Activated naive CD8-positive, alpha-beta T cell treated with anti-CD3 and anti-CD28 coated beads, Interleukin-2, amount 50 U/mL, for 16 hours (primary cell): ENCODE results near the gene CAMTA2.
A peak's percentile ranks its signal among the peaks of the same experiment; 100 is the strongest.

Experiments used
- DNase-seq: peaks from one replicate; pipeline ENCODE4 v3.0.0-alpha.2; 2020; ENCODE audit warnings: low read depth, low spot score

CAMTA2 gene

DNA sequence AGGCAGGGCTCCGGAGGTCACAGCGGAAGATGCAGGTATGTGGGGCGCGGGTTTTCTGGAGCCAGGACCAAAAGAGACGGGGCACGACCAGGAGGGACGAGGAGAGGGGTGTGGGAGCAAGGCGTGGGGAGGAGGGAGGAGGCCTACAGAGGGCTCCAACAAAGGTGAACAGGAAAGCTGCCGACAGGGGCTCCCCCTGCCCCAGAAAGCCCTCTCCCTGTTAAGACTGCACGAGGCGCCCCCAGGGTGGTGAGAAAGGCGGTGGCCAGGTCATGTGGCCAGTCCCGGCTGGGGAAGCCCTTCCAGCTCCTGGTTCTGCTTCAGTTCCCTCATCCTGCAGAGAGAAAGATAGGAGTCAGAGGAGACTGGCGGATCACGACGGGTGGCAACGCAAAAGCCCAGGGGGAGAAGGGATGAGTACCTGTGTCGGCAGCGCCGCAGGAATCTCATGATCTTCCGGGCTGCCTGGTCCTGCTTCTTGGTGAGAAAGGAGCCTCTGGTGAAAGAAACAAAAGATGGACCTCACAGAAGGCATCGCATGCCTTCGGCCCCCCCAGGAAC lies 18.9 kb downstream of the CAMTA2 start:
- DNase-seq, result no peak

GRCh38 chr17:4967539-4968485 lies 19.7 kb downstream of the CAMTA2 start, which contains the start of gene SPAG7:
Gene SPAG7, minus strand, starts transcription at chr17:4967817. Its CDS starts 13 bp downstream, at chr17:4967804.
- DNase-seq, result peak; percentile 83

GRCh38 chr17:4966844-4967538 lies 20.5 kb downstream of the CAMTA2 start:
- DNase-seq, result peak; percentile 89

- no peak for DNase-seq
Observed at GRCh38 chr17:4965311-4965986, 22.0 kb downstream of the CAMTA2 start.

DNA sequence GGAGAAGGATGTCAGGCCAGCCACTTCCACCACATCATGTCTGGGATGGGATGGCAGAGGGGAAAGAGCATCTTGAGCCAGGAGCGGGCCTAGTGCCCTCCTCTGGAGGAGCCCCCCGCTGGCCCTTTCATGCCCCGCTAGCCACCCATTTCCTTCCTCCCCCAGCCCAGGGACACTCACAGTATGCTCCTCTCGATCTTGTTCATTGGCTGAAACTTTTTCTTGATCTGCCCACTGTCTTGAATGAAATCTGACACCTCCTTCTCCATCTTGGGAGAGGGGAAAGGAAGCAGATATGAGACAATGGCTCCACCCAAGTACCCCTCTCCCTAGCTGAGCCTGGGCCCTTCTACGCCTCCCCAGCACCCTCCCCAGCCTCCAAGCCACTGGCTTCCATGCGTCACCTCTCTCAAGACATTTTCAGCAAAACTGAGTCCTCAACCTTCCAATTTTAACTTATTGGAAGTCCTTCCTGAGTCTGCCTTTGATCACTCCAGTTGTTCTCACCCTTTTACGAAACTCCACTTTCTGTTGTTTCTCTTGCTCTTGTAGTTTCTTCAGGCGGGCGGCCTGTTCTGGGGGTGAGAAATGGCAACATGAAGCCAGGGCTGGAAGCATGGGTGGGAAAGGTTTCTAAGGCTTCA lies 27.1 kb downstream of the CAMTA2 start:
- DNase-seq, result no peak

DNA sequence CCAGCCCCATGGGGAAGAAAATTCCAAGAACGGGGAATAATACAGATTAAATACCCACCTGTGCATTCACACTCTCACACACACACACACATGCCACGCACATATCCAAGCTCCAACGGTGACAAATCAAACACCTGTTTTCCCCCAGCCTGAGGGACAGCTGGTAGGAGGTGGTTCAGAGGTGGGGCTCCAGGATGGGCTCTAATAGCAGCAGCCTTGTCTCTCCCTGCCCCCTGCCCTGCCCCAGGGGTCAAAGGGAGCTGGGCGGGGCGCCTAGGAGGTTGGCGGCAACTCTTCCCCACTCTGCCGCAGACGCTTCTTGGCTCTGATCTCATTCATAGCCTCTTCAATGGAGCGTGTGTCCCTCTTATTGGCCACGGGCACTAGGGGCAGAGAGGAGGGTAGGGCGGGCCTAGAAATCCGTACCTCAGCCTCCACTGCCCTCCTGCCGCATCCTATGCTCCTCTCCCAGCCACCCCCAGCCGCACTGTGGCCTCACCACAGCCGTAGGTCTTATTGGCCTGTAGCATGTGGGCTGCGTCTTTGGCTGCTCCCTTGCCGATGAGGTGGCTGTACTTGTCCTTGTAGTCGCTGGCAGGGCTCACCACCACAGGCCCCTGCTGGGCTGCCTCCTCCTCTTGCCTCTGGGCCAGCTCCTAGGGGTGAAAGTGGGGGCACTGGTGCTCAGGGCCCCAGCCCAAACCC lies 28.1 kb downstream of the CAMTA2 start:
- no peak for DNase-seq

GRCh38 chr17:4958102-4958501 lies 29.4 kb downstream of the CAMTA2 start:
- no peak for DNase-seq

DNA sequence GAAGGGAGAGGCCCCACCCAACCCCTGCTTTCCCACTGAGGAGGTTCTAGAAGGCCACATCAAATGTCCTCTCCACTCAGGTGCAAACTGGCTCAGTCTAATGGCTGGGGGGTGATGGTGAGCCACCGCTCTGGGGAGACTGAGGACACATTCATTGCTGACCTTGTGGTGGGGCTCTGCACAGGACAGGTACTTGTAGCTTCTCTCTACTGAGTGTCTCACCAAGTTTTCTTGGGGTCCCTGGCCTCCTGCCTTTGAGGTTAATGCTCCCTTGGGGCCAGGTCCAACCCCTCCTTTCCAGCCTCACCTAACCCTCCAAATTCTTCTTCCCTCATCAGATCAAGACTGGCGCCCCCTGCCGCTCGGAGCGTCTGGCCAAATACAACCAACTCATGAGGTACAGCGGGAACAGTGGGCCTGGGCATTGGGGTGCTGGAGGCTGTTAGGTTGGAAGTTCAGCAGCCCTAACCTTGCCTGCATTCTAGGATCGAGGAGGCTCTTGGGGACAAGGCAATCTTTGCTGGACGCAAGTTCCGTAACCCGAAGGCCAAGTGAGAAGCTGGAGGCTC lies 30.9 kb downstream of the CAMTA2 start:
- DNase-seq, result no peak

- no peak for DNase-seq
Observed at GRCh38 chr17:4955091-4955490, 32.4 kb downstream of the CAMTA2 start.

DNA sequence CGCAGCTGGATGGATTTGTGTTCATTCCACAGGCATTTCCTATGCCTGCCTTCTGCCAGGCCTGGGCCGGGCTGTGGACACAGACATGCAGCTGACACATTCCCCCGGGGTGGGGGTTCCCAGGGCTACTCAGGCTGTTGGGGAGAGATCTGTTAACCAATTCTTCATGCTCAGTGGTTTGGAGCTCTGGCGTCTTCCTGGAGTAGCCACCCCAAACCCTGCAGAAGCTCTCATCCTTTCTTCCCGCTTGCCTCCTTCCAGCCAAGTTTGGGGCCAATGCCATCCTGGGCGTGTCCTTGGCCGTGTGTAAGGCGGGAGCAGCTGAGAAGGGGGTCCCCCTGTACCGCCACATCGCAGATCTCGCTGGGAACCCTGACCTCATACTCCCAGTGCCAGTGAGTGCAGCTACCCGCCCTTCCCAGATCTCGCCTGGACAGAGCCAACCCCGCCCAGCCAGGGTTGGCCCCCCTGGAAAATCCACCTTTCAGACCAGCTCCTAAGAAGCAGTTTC lies 34.0 kb downstream of the CAMTA2 start:
- DNase-seq, result no peak

GRCh38 chr17:4951486-4951885 lies 36.0 kb downstream of the CAMTA2 start:
- DNase-seq, result no peak

GRCh38 chr17:4950746-4951204 lies 36.7 kb downstream of the CAMTA2 start, which contains the start of gene ENO3:
Gene ENO3, plus strand, starts transcription at chr17:4951119. Its CDS starts 711 bp downstream, at chr17:4951830.
- no peak for DNase-seq

DNA sequence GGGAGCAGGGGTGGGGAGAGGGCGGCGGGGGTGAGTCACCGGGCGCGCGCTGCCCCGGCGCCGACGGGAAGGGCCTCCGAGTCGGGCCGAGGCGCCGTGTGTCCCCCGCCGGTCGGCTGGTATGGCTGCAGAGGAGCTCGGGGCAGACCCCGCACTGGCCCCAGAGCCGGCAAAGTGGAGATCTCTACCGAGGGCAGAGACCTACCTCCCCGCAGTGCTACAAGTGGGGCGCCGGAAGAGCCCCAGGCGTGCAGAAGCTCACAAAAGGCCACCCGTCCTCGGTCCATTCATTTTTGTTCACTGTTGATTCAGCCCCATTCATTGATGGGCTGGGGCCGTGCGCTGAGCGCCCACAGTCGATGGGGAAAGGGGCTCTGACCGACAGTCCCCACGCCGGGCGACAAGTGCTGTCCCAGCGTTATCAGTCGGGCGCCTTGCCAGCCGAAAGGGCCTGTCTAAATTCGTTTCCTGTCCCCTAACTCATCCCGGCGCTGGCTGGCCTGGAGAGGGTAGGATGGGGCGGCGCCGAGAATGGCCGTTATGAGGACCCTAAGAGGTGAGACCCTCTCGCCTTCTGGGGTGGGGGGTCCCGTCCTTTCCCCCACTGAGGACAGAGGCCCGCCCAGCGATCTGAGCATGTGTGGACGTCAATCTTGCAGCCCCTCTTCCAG lies 37.3 kb downstream of the CAMTA2 start:
- DNase-seq, result no peak

GRCh38 chr17:4949321-4950074 lies 38.0 kb downstream of the CAMTA2 start:
- peak; percentile 55 for DNase-seq

DNA sequence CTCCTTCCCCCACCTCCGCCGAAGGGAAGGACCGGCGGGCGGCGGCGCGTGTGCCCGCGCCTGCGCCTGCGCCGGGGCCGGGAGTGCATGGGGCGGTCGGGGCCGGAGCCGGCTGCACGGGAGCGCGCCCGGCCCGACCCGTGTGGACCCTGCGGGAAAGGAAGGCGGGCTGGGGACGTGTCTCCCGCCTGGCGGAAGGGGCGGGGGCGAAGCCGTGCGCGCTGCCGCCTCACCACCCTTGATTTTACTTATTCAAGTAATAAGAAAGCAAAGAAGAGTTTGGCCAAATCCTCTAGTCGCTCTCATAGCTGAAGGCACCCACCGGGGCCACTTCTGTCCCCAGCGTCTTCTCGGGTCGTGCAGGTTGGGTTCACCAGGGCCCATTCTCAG lies 38.5 kb downstream of the CAMTA2 start:
- no peak for DNase-seq

DNA sequence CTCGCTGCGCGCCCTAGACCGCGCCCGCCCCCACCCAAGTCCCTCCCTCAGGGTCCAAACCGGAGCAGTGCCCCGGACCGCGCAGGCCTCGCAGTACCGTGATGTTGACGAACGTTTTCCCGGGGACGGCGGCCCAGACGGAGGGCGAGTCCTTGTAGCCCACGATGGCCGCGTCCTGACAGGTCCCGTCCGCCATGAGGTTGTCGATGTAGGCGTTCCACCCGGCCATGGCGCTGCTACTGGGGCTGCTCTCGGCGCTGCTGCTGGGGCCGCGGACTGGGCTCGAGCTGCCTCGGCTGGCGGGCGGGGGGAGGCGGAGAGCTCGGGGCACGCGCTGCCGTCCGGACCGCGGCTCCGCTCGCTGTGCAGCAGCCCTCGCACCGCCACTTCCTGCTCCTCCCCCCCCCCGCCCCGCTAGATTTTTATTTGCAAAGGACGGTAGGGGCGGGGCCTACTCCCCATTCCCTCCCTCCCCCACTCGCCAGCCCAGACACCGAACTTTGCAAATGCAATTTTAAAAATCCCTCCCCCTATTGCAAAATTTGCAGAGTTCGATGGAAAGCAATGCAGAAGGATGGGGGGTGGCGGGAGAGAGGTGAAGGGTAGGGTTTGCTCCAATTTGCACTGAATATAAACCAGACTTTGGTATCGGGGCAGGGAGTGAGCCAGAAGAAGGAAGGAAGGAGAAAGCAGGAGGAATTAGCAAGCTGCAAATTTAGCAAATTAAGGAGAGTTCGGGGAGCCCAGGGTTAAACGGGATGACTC lies 39.1 kb downstream of the CAMTA2 start, which contains the start of gene PFN1:
Gene PFN1 (minus strand): TSS at position 365 of the 765 bp plus-strand sequence. CDS start 136 bp downstream, at position 229.
- peak; percentile 83 for DNase-seq

GRCh38 chr17:4947411-4948165 lies 39.9 kb downstream of the CAMTA2 start:
- no peak for DNase-seq
